Fibroblast of the conjunctiva (primary cell): ENCODE results near the gene RAMP2.
"Not testable (repeated sequence)": the region's sequence is repeated elsewhere in the genome, so short reads cannot be mapped to it uniquely, and the experiment has no call there.

Source experiments
- DNase-seq: peaks from one replicate; pipeline ENCODE4 v3.0.0-alpha.2; 2010; ENCODE audit warnings: low read depth

Gene RAMP2

GRCh38 chr17:42769964-42770363 lies 8.9 kb downstream of the RAMP2 start:
- DNase-seq = not testable (repeated sequence)

DNA sequence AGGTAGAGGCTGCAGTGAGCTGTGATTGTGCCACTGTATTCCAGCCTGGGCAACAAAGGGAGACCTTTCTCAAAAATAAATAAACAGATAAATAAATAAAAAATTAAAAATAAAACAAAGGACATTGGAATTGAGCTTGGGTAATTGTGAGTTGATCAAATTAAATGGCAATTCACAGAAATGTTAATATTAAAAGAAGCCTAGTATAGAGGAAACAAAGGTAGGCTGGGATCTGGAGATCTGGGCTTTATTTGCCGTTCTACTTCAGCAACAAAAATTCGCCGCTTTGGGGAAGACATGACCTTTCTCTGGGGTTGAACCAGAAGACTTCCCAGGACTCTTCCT lies 11.9 kb downstream of the RAMP2 start:
- DNase-seq = no peak

DNA sequence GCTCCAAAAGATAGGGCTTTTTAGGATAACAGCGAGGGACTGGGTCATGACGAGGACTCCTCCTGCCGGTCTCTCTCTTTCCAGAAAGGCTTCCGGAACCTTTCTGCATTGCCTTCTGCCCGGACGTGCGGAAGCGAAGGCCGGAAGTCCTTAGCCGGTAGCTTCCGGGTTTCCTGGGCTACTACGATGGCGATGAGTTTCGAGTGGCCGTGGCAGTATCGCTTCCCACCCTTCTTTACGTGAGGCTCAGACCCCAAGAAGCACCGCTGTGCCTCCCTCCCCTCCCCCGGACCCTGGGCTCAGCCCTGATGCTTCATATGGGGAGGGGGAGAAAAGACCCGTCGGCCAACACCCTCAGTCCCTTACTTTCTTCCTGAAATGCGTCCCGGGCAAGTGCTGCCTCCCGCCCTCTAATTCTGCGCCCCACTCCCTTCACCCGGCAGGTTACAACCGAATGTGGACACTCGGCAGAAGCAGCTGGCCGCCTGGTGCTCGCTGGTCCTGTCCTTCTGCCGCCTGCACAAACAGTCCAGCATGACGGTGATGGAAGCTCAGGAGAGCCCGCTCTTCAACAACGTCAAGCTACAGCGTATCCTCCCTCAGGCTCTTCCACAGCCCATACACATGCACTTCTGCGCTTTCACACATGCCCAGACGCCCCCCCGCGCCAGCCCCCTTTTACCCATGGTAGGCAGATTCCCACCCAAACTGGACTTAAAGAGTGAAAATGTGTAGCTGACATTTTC lies 12.4 kb downstream of the RAMP2 start, which contains the start of gene VPS25:
Gene VPS25, plus strand, starts transcription at position 160 of the 746 bp plus-strand sequence. Its CDS starts 27 bp downstream, at position 187.
- peak; percentile 68 for DNase-seq

- no peak for DNase-seq
These were observed 13.2 kb downstream of the RAMP2 start for GRCh38 chr17:42774066-42774745.

DNA sequence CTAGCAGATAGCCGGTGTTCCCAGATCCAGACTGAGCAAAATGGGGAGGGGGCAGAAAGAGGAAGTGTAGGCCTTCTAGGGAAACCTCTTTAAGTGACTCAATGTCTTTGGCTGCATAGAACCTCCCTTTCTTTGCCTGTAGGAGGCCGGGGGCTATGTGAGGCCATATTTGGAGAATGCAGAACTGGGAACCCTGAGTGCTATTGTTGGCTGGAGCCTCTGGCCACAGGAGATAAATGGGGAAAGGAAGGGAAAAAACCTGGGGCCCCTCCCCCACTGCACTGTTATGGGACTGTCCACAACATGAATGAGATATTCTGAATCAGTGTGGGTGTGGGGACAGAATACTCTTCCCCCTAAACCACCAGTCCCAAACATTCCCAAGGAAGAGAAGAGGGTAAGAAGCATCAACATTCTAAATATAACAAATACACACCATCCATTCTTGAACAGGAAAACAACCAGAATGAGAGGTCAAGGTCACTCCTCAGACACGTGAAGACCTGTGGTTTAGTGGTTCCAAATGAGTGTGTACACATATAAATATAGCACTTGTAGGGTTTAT lies 14.6 kb downstream of the RAMP2 start:
- DNase-seq = no peak

GRCh38 chr17:42778570-42778969 lies 17.5 kb downstream of the RAMP2 start:
- no peak for DNase-seq

DNA sequence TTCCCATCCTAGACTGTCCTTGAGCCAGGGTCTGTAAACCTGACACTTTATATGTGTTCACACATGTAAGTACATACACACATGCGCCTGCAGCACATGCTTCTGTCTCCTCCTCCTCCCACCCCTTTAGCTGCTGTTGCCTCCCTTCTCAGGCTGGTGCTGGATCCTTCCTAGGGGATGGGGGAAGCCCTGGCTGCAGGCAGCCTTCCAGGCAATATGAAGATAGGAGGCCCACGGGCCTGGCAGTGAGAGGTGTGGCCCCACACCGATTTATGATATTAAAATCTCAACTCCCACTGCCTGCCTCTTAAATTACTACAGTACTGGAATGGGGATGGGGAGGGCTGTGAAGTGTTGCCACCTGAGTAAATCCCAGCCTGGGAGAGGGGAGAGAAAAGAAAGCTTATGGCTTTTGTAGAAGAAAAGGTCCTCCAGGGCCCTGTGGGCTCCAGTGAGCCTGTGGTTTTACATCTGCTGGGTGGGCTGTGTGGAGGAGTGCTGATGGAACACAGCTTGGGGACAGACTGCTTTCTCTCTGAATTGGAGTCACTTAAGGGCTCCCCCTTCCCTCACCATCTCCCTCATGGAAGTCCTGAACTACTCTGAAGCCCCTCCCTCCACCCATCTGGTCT lies 18.4 kb downstream of the RAMP2 start:
- DNase-seq = no peak

GRCh38 chr17:42779936-42780850 lies 19.2 kb downstream of the RAMP2 start, which contains the start of gene WNK4:
TSS of gene WNK4 (plus strand) at chr17:42780610. CDS start at chr17:42780699, 89 bp downstream.
- DNase-seq = no peak

GRCh38 chr17:42780851-42781638 lies 20.0 kb downstream of the RAMP2 start:
- no peak for DNase-seq

DNA sequence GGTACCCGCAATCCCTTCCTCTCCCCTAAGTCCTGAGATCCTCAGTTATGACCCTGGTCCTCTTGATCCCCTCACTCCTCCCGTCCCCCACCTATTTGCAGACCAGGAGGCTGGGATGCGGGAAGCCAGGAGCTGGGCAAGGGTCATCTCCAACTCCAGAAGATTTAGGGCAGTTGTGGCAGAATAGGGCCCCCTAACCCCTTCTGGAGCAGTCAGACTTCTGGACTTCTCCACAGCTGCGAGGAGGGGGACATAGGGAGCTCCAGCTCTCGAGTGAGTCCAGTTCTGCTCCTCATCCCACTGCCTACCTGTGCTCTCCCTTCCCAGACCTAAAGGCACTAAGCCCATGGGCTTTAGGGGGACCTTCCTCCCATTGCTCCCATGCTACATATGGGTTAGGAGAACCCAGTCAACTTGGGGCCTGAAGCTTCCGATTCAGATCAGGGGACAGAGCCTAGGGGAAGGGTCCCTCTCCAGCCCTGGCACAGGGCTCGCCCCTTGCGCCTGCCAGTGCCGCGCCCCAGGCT lies 20.7 kb downstream of the RAMP2 start:
- no peak for DNase-seq

- no peak for DNase-seq
These were observed 21.4 kb downstream of the RAMP2 start for GRCh38 chr17:42782166-42783061.

DNA sequence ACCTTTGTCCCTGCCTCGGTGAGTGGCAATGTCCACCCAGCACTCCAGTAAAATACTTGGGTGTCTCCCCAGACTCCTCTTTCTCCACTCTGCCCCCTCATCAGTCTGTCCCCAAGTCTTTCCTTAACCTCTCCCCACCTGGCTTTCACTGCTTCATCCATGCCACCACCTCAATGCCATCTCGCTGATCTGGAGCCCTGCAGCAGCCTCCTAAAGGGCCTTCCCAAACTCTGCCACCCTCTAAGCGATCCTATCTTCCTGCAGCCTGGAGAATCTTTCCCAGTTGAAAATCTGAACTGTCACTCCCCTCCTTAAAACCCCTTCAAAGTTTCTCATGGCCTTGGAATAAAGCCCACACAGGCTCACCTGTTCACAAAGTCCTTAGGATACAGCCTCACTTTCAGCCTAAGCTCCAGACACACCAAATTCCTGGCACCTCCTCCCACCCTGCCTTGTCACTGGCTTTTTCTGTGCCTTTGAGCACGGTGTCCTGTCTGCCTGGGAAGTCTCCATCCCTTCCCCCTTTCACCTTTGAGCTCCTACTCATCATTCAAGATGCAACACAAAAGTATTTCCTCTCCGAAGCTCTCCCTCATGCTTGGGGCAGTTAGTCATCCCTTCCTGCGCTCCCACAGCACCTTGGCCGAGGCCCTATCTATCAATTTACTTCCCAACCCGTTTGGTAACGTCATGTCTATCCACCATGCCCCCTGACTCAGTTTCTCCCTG lies 22.2 kb downstream of the RAMP2 start:
- no peak for DNase-seq

DNA sequence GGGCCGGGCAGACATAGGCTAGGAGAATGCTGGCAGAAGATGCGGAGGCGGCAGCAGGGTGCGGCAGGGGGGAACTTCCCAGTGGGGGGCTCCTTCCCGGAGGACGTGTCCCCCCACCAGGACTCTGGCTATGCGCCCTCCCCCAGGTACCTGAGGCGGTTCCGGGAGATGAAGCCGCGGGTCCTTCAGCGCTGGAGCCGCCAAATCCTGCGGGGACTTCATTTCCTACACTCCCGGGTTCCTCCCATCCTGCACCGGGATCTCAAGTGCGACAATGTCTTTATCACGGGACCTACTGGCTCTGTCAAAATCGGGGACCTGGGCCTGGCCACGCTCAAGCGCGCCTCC lies 22.7 kb downstream of the RAMP2 start:
- DNase-seq = no peak

DNA sequence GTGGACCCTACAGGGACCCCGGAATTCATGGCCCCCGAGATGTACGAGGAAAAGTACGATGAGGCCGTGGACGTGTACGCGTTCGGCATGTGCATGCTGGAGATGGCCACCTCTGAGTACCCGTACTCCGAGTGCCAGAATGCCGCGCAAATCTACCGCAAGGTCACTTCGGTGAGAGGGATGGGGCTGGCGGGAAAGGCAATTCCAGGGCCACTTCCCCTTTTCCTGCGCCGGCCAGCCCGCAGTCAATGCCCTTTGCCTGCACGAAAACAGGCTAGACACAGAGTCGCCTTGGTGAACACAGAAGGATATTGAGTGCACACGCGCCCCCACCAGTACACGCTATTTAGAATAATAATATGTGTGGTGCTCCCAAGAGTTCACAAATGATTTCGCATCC lies 23.4 kb downstream of the RAMP2 start:
- no peak for DNase-seq

GRCh38 chr17:42784811-42785592 lies 24.0 kb downstream of the RAMP2 start:
- no peak for DNase-seq

GRCh38 chr17:42787266-42787665 lies 26.2 kb downstream of the RAMP2 start:
- no peak for DNase-seq

DNA sequence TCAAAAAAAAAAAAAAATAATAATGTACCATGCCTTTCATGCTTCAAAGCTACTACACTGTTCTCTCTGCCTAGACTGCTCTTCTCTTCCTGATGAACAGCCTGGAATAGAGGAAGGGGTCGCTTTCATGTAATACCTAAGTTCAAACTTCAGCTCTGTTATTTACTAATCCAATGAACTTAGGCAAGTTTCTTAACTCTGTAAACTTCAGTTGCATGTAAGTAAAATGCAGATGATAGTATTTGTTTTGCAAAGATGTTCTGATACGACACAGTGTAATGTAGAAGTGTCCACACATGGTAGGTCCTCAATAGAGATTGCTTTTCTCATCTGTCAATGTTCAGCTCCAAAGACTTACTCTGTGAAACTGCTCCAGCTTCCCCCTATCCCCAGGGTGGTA lies 30.9 kb downstream of the RAMP2 start:
- DNase-seq = no peak

GRCh38 chr17:42792545-42792944 lies 31.5 kb downstream of the RAMP2 start:
- no peak for DNase-seq
